HL-60 (cell line): Measurements from ENCODE around the gene TMEM273.

ENCODE experiments used
- DNase-seq, 2 experiments: peaks; one replicate each; pipeline ENCODE4 v3.0.0-alpha.2; 2010 to 2020; ENCODE audit warnings: low read depth in 1 of 2, low spot score in 1 of 2
- H3K27ac ChIP-seq: fragments of 250-450 bp; sonication (Bioruptor Pico); replicated peaks from 2 replicates; pipeline ENCODE4 v1.5.1; 2020; ENCODE audit warnings: mild to moderate bottlenecking, moderate library complexity
- H3K27me3 ChIP-seq: fragments of 250-450 bp; sonication (Bioruptor Pico); 2 replicates; pipeline ENCODE4 v1.5.1; 2021; ENCODE audit warnings: mild to moderate bottlenecking, moderate library complexity; ENCODE audit not compliant: insufficient read depth, poor library complexity, severe bottlenecking
- H3K4me3 ChIP-seq: replicated peaks from 2 replicates; pipeline ENCODE4 v1.5.1; 2011; ENCODE audit warnings: mild to moderate bottlenecking, control low read depth, low read length; ENCODE audit not compliant: insufficient read depth
- CTCF ChIP-seq: IDR thresholded peaks from one replicate; pipeline ENCODE4 v1.5.1; 2011; ENCODE audit warnings: low read length, control low read depth, inconsistent platforms; ENCODE audit not compliant: insufficient read depth
- GABPA ChIP-seq: IDR thresholded peaks from 2 replicates; pipeline ENCODE4 v1.6.1; 2012; ENCODE audit warnings: low read depth
- POLR2AphosphoS5 ChIP-seq: IDR thresholded peaks from 2 replicates; pipeline ENCODE4 v1.6.1; 2012; ENCODE audit warnings: low read depth
- REST ChIP-seq: IDR thresholded peaks from 2 replicates; pipeline ENCODE4 v1.6.1; 2012; ENCODE audit warnings: low read depth; ENCODE audit not compliant: insufficient replicate concordance
- SPI1 ChIP-seq: IDR thresholded peaks from 2 replicates; pipeline ENCODE4 v1.6.1; 2012; ENCODE audit warnings: low read depth, mild to moderate bottlenecking, borderline replicate concordance

The TMEM273 gene

GRCh38 chr10:49220679-49221078, 32.5 kb upstream of the TMEM273 start:
- Histone ChIP-seq H3K27me3 (peaks cover under 1% of the 10 kb centered on the region), H3K4me3 (no peak overlapping the region), H3K27ac (no peak overlapping the region)
- no peak for DNase-seq
- TF ChIP-seq CTCF, result no peak

GRCh38 chr10:49220031-49220430, 31.8 kb upstream of the TMEM273 start:
- no peak for DNase-seq
- TF ChIP-seq CTCF, result no peak
- no peak for TF ChIP-seq SPI1
- no peak for TF ChIP-seq POLR2AphosphoS5
- no peak for TF ChIP-seq REST
- no peak for TF ChIP-seq GABPA
- Histone ChIP-seq H3K4me3 (no peak overlapping the region), H3K27ac (no peak overlapping the region), H3K27me3 (peaks cover 2% of the 10 kb centered on the region)

GRCh38 chr10:49219248-49219647, 31.1 kb upstream of the TMEM273 start:
- Histone ChIP-seq H3K4me3 (no peak overlapping the region), H3K27ac (no peak overlapping the region), H3K27me3 (peaks cover 2% of the 10 kb centered on the region)
- TF ChIP-seq REST, result no peak
- TF ChIP-seq SPI1, result no peak
- TF ChIP-seq POLR2AphosphoS5, result no peak
- no peak for TF ChIP-seq GABPA
- no peak for TF ChIP-seq CTCF
- DNase-seq, result no peak

GRCh38 chr10:49218480-49218879, 30.3 kb upstream of the TMEM273 start:
- Histone ChIP-seq H3K27ac (no peak overlapping the region), H3K4me3 (no peak overlapping the region), H3K27me3 (peaks cover 2% of the 10 kb centered on the region)
- DNase-seq, result no peak
- TF ChIP-seq CTCF (no peak), GABPA (no peak), POLR2AphosphoS5 (no peak), REST (no peak), SPI1 (no peak)
